D721Med (cell line): ENCODE data around the gene HIRIP3.

Source experiments
- DNase-seq: peaks from one replicate; pipeline ENCODE4 v3.0.0; 2011; ENCODE audit warnings: low spot score; ENCODE audit not compliant: insufficient read length
- FAIRE-seq: peaks from 2 replicates; lab custom pipeline; 2011; peaks lifted over from hg19 to GRCh38; lab: Jason Lieb, UNC
- CTCF ChIP-seq: IDR thresholded peaks from 2 replicates; pipeline ENCODE4 v1.5.1; 2012; ENCODE audit warnings: mild to moderate bottlenecking, control low read depth; ENCODE audit not compliant: insufficient read depth; ENCODE audit errors: missing control alignments

Gene HIRIP3

GRCh38 chr16:29947897-29948296, 47.5 kb downstream of the HIRIP3 start:
- FAIRE-seq (no peak), DNase-seq (no peak)
- TF ChIP-seq CTCF, result no peak

- TF ChIP-seq CTCF, result no peak
- FAIRE-seq (no peak), DNase-seq (no peak)
Measured at GRCh38 chr16:29943846-29944799, 51.3 kb downstream of the HIRIP3 start.
